Measurements from ENCODE around the gene CHRNA1. TPM values are rescaled to one million over a fixed set of nuclear protein-coding genes. Genes with fewer than 3 reads are reported as not detected.

The CHRNA1 gene
- polyA plus RNA-seq, 1 donor from 2014 or later = not detected

DNA sequence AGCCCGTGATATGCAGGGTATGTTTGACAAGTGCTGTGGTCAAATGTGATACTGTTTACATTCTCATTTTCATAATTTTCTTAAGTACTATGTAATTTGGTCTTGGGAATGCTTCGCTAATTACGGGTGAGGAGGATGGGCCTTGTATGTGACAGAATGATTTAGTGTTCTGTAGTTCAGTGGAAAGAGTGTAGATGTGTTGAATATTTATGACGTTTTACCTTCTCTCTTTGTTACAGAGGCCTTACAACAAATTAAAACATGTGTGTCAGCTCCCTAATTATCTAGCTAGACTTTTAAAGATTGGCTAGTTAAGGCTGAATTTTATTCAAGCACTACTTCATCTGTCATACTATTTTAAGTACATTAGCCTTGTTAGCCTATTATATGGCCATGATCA, 10.6 kb upstream of the CHRNA1 start:
- Histone ChIP-seq H3K9me3 (ENCODE audit: low read length) (no peaks in the 10 kb centered on the region), H4K20me1 (ENCODE audit: insufficient read depth) (no peaks in the 10 kb centered on the region), H3K9me2 (ENCODE audit: insufficient read depth, low read length) (no peaks in the 10 kb centered on the region), H3K79me2 (replicated peaks; ENCODE audit: insufficient read depth, low read length) (no peaks in the 10 kb centered on the region), H3K9ac (ENCODE audit: low read length) (no peak overlapping the region), H3K4me3 (ENCODE audit: low read length) (no peak overlapping the region), H3K27ac (ENCODE audit: low read length) (no peak overlapping the region), H3K36me3 (ENCODE audit: insufficient read depth, low read length) (no peaks in the 10 kb centered on the region), H3K4me2 (ENCODE audit: low read length) (no peak overlapping the region), H3F3A (ENCODE audit: insufficient read depth, low read length, poor library complexity, severe bottlenecking) (peaks cover 4% of the 10 kb centered on the region), H3K27me3 (ENCODE audit: insufficient read depth, low read depth, low read length) (no peaks in the 10 kb centered on the region), H2AFZ (ENCODE audit: low read depth, low read length) (no peak overlapping the region)
- TF ChIP-seq SMC3 (conservative IDR thresholded peaks at IDR 0.05; ENCODE audit: poor library complexity) (no peak), EZH2 (IDR thresholded peaks at IDR 0.05; ENCODE audit: borderline replicate concordance, insufficient read depth, low read length, poor library complexity, severe bottlenecking) (no peak), EP300 (conservative IDR thresholded peaks at IDR 0.05; ENCODE audit: poor library complexity, severe bottlenecking) (no peak), TAF1 (IDR thresholded peaks at IDR 0.05; ENCODE audit: low read depth) (no peak), REST (IDR thresholded peaks at IDR 0.05; ENCODE audit: borderline replicate concordance) (no peak), POLR2AphosphoS5 (IDR thresholded peaks at IDR 0.05) (no peak), MXI1 (conservative IDR thresholded peaks at IDR 0.05; ENCODE audit: poor library complexity, severe bottlenecking) (no peak), RAD21 (conservative IDR thresholded peaks at IDR 0.05) (no peak)
- TF ChIP-seq, protein P1, sequence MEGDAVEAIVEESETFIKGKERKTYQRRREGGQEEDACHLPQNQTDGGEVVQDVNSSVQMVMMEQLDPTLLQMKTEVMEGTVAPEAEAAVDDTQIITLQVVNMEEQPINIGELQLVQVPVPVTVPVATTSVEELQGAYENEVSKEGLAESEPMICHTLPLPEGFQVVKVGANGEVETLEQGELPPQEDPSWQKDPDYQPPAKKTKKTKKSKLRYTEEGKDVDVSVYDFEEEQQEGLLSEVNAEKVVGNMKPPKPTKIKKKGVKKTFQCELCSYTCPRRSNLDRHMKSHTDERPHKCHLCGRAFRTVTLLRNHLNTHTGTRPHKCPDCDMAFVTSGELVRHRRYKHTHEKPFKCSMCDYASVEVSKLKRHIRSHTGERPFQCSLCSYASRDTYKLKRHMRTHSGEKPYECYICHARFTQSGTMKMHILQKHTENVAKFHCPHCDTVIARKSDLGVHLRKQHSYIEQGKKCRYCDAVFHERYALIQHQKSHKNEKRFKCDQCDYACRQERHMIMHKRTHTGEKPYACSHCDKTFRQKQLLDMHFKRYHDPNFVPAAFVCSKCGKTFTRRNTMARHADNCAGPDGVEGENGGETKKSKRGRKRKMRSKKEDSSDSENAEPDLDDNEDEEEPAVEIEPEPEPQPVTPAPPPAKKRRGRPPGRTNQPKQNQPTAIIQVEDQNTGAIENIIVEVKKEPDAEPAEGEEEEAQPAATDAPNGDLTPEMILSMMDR (IDR thresholded peaks at IDR 0.05; ENCODE audit: poor library complexity, severe bottlenecking) = no peak

- Histone ChIP-seq H3K27me3 (ENCODE audit: insufficient read depth, low read depth, low read length) (no peaks in the 10 kb centered on the region), H3K4me2 (ENCODE audit: low read length) (no peak overlapping the region), H3K9me2 (ENCODE audit: insufficient read depth, low read length) (no peaks in the 10 kb centered on the region), H4K20me1 (ENCODE audit: insufficient read depth) (no peaks in the 10 kb centered on the region), H3K27ac (ENCODE audit: low read length) (no peak overlapping the region), H2AFZ (ENCODE audit: low read depth, low read length) (no peak overlapping the region), H3K9ac (ENCODE audit: low read length) (no peak overlapping the region), H3K4me3 (ENCODE audit: low read length) (no peak overlapping the region), H3F3A (ENCODE audit: insufficient read depth, low read length, poor library complexity, severe bottlenecking) (peaks cover 4% of the 10 kb centered on the region), H3K9me3 (ENCODE audit: low read length) (no peaks in the 10 kb centered on the region), H3K36me3 (ENCODE audit: insufficient read depth, low read length) (no peaks in the 10 kb centered on the region), H3K79me2 (replicated peaks; ENCODE audit: insufficient read depth, low read length) (no peaks in the 10 kb centered on the region)
- TF ChIP-seq, protein P1 (IDR thresholded peaks at IDR 0.05; ENCODE audit: poor library complexity, severe bottlenecking) = no peak
- TF ChIP-seq REST (IDR thresholded peaks at IDR 0.05; ENCODE audit: borderline replicate concordance) (no peak), EP300 (conservative IDR thresholded peaks at IDR 0.05; ENCODE audit: poor library complexity, severe bottlenecking) (no peak), TAF1 (IDR thresholded peaks at IDR 0.05; ENCODE audit: low read depth) (no peak), RAD21 (conservative IDR thresholded peaks at IDR 0.05) (no peak), SMC3 (conservative IDR thresholded peaks at IDR 0.05; ENCODE audit: poor library complexity) (no peak), POLR2AphosphoS5 (IDR thresholded peaks at IDR 0.05) (no peak), EZH2 (IDR thresholded peaks at IDR 0.05; ENCODE audit: borderline replicate concordance, insufficient read depth, low read length, poor library complexity, severe bottlenecking) (no peak), MXI1 (conservative IDR thresholded peaks at IDR 0.05; ENCODE audit: poor library complexity, severe bottlenecking) (no peak)
These were observed 8.9 kb upstream of the CHRNA1 start for GRCh38 chr2:174773215-174773614.

Measured in neural cell (in vitro differentiated cells).